ENCODE results near the gene ATP8B3.
"Not testable (repeated sequence)": the region's sequence is repeated elsewhere in the genome, so short reads cannot be mapped to it uniquely, and the experiment has no call there.

The ATP8B3 gene

DNA sequence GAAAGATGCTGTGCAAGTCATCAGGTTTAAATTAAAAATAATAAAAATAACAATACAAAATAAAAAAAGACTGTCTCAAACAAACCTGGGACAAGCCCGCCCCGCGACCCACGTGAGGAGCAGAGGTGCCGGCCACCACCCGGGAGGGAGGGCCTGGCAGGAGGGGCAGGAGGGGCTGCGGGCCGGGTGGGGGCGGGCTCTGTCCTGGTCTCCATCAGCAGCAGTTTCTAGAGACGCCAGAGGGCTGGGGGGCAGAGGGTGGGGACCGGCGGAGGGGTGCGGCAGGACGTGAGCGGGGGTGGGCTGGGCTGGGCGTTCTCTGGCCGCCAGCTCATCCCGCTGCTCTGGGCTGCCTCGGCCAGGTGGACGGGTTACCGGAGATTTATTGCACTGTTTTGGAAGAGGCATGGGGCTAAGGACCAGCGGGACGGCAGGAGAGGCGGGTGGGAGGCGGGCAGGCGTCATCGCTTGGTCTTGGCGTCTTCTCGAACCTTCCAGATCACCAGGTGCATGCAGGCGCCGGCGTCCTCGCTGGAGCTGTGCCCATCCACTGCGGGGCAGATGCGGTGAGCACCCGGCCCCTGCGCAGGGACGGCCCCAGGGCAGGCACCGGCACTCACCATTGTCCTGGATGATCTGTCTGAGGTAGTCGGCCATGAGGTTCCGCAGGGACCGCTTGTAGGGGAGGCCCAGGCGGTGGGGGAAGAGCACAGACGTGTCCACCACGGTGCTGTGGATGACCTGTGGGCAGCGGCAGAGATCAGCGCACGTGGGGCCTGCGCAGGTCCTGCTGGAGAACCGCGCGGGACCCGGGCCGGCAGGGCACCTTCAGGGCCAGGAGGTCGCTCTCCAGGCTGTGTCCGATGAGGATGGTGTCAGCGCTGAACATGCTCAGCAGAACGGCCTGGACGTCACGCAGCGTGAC lies 3.8 kb upstream of the ATP8B3 start:
- DNase-seq (ENCODE audit: low read depth, low spot score), result no peak

DNA sequence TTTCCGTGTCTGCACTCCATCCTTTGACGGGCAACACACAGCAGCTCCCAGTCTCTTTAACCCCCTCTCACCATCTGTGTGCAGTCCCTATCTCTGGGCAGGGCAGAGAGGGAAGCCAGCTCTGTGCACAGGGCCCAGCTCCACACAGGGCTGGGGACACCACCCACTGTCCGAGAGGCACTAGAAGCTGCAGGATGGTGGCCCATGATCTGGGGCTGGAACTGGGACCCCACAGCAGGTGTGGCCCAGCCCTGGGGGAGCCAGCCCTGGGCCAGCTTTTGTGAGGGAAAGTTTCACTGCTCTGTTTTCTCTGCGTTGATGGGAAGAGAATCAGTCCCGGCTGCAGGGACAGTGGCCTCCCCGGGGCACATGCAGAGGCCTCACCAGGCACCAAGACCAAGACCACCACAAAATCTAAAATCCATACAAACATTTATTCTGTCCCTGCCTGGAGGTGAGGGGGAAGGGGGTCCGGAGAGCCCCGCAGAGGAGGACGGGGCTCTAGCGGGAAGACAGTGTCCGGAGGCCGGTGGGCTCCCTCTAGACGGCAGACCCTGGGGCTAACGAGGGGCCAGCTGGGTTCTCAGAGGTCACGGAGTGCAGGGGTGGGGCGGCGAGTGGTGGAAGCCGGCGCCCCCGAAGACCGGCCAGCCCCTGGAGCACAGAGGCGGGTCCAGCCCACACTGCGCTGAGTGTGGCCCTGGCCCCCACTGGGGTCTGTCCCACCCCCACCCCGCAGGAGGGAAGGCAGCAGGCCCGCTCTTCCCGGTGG lies 2.9 kb upstream of the ATP8B3 start:
- DNase-seq (ENCODE audit: low read depth, low spot score), result no peak

DNA sequence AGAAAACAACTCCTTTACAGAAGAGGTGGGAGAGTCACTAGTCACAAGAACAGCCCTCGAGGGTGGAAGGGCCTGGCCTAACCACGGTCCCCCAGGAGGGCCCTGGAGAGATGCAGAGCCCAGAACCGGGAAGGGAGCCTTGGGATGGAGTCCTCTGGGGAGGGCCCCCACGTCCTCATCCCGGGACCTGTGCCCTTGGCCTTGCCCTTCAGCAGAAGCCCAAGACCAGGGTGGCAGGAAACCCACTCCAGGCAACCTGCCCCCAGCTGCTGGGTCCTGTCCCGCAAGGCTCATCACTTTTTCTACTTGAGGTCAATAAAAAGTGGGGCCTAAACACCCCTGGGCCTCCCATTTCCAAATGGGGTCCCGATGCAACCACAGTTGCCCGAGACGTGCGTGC lies 2.3 kb upstream of the ATP8B3 start:
- DNase-seq (ENCODE audit: low read depth, low spot score), result no peak

DNA sequence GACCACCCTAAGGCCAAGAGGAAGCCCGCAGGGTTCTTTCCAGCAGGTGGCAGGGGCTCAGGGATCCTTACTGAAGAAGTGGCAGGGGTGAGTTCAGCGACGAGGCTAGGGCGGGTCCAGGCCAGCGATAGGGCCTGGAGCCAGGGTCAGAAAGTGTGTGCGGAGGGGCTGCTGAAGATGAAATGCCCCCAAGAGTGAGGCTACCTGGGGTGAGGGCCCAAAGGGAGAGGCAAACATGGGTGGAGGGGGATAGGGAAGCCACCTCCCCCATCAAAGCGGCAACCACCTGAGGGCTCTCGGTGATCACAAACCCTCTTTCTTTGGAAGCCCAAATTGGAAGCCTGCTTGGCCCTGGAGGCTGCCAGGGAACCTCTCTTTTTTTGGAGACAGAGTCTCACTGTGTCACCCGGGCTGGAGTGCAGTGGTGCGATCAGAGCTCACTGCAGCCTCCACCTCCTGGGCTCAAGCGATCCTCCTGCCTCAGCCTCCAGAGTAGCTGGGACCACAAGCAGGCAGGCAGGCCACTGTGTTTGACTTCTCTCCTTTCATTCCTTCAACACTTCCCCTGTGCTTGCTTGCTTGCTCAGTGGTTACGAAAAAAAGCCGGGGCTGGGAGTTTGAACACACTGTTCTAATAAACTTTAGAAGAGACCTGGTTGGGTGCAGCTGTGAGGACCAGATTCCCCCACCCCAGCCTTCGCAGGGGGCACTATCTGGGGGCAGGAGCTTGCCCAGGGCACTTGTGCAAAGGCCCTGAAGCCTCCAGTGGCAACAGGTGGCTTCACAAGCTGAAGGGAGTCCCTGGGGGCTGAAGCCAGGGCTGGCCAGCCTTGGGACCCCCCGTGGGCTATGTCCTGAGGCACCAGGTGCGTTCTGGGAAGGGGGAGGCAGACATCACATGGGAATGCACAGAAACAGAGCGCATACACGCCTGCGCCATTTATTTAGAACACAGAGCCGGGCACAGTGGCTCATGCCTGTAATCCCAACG lies 1.4 kb upstream of the ATP8B3 start:
- no peak for DNase-seq (ENCODE audit: low read depth, low spot score)

DNA sequence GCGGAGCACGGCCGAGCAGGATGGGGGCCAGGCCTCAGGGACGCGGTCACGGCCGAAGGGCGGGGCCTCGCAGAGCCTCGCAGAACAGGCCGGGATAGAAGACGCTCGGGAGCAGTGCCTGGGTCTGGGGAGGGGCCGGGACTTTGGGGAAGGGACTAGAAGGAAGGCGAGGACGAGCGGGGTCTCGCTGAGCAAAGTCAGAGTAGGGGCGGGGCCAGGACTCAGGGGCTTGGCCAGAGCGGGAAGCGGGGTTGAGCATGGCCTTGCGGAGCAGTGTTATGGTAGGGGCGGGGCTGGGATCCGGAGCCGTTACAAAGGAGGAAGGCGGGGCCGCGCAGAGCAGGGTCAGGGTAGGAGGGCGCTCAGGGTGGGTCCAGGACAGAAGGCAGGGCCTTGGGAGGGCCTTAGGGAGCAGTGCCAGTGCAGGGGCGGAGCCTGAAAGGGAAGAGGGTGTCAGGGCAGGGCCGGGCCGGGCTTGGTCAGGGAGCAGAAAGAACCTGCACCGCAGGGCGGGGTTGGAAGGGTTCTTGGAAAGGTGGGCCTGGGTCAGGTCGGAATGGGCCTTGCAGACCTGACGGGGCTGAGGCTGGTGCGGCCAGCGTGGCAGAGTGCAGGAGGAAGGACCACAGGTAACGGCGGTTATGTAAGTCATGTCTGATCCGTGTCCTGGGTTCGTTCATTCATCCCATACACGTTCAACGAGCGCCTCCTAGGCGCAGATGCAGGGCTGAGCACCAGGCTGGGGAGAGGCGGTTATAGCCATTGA lies 533 bp upstream of the ATP8B3 start:
- DNase-seq (ENCODE audit: low read depth, low spot score), result peak; percentile 71

DNA sequence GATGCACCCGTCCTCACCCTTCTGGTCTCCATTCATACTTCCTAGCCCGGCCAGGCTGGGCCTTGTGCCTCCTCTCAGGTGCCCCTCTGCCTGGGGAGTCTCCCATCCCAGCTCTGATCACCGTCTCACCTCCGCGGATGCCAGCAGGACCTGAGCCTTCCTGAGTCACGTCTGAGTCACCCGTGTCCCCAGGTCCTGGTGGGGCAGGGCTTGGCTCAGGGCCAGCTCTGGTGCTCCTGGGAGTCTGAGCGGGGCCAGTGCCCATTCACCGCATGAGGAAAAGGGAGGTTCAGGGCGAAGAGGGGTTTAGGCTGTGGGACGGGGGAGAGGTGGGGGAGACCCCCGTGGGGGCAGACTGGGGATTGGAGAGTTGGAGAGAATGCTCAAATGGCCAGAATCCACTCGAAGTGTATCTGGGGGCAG lies 593 bp downstream of the ATP8B3 start:
- no peak for DNase-seq (ENCODE audit: low read depth, low spot score)

DNA sequence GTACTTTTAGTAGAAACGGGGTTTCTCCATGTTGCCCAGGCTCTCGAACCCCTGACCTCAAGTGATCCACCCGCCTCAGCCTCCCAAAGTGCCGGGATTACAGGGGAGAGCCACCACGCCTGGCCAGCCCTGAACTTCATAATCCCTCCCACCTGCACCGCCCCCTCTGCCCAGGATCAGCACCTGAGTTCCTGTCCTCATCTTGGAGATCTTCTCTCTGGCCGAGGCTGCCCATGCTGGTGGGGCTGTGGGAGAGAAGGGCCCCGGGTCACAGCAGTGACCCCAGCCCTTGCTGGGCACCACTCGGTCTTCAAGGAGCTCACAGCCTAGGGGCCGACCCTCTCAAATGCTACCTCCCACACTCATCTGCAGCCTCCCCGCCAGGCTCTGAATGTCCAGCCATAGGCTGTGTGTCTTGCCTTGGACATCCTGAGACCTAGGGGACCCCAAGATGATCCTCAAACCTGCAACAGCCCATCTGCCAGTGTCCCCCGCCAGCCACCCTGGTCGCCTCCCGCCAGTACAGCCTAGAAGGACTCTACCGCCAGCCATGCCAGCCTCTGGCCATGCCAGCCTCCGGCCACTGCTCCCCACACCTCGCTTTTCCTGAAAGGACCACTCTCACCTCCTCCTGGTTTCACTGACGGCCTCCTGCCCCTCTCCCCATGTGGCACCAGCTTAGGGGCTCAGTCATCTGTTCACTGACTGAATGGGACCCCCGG lies 1.5 kb downstream of the ATP8B3 start:
- no peak for DNase-seq (ENCODE audit: low read depth, low spot score)

DNA sequence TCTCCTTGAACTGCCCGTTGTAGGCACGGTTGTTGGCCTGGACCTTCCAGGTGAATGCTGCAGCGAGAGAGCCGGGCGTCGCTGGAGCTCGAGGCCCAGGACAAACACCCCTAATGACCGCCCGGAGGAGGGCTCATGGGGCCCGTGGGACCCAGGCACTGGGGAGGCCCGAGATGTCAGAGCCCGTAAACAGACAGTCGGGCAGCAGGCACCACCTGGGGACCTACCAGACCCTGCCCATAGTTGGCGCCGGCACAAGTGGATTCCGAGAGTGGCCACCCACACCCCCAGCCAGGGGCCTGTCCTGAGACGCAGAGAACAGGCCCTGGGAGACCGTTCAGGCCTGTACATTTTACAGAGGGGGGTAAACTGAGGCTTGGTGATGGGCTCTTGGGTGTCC lies 2.4 kb downstream of the ATP8B3 start:
- DNase-seq (ENCODE audit: low read depth, low spot score), result no peak

DNA sequence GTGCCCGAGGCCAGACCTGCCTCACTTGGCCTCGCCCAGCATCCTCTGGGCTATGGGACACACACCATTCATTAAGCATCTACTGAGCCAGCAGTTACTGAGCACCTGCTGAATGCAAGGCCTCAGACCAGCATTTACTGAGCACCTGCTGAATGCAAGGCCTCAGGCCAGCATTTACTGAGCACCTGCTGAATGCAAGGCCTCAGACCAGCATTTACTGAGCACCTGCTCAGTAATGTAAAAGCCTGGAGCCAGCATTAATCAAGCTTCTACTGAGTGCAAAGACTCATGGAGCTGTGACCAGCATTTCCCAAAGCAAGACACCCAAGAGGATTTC lies 3.7 kb downstream of the ATP8B3 start:
- DNase-seq (ENCODE audit: low read depth, low spot score), result no peak

DNA sequence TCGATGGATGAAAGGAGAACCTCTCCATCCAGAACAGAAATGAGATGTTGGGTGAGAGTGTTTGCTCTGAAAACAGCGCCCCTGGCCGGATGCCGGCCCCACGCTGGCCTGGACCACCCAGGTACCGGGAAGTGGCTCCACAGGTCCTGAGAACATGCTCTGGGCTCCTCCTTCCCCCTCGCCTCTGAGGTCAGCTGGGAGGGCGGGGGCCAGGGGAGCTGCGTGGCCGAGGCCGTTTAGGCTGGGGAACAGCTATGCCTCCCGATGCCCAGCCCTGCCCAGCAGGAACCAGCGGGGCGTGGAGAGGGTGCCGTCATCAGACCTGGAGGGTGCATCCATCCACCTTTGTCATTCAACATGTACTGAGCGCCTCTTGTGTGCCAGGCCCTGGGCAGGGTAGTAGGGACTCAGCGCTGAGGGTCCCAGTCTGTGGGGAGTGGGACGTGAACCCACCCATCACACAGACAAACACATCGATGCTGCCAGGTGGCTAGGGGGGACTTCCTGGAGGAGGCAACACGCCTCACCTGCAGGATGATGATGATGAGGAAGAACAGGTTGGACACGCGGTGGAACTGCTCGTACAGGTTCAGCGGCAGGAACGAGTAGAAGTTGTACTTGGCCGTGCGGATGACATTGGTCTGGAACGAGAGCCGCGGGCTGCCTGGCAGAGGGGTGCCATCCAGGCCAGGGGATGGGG lies 4.2 kb downstream of the ATP8B3 start:
- DNase-seq (ENCODE audit: low read depth, low spot score), result no peak

DNA sequence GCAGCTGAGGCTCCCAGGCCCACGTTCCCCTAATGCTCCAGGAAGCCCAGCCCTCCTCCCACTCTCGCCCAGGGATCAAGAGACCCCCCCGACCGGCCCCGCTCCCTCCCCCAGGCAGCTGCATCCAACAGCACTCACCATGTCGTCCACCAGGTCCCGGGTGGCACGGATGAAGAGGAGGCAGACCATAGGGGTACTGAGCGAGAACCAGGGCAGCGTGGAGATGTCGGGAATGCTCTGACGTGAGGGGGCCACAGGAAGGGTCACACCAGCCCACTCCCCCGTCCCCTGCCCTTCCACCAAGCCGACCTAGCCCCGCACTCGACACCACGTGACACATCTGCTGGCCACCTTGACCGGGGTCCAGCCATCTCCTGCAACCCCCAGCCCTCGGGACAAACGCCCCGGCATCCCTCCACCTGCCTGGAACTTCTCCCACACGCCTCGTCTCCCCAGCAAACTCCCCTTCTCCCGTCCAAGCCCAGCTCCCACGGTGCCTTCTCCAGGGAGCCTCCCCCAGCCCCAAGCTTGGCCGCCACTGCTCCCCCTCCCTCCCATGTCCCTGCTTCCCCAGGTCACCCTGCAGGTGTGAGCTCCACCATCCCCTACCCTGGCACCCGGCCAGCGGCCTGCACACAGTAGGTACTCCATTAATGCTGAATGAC lies 4.9 kb downstream of the ATP8B3 start:
- no peak for DNase-seq (ENCODE audit: low read depth, low spot score)

DNA sequence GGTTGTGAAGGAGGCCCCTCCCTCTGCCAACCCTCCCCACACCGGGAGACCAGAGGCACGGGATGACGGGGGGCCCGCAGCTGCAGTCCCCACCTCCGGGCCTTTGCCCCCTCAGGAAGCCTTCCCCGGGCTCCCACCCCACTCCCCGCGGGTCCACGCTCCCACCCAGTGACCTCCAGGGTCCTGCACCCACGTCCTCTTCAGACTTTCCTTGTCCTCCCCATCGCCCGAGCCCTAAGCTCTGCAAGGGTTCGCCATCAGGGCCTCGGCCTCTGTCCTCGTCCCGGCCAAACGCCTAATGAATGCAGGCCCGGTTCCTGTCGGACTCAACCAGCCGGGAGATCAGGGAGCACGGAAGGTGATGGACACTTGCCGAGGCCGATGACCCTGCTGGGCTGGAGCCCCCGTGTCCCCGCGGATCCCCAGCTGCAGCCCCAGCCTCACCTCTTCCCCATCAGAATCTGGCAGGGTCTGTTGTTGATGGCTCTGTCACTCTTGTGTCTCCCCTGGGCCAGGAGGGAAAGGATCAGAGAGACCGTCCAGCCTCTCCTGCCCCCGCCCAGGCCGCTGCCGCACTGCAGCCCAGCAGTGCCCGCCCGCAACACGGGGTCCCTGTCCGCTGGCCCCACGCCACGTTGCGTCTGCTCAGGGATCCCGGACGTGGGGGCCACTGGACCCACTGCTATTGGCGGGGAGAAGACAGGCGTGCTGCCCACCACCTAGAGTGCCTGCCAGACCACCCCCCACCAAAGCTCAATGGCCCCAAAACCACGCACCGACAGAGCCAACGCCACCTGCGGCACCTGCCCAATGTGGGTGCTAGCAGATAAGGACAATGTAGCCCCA lies 5.7 kb downstream of the ATP8B3 start:
- DNase-seq (ENCODE audit: low read depth, low spot score), result no peak

DNA sequence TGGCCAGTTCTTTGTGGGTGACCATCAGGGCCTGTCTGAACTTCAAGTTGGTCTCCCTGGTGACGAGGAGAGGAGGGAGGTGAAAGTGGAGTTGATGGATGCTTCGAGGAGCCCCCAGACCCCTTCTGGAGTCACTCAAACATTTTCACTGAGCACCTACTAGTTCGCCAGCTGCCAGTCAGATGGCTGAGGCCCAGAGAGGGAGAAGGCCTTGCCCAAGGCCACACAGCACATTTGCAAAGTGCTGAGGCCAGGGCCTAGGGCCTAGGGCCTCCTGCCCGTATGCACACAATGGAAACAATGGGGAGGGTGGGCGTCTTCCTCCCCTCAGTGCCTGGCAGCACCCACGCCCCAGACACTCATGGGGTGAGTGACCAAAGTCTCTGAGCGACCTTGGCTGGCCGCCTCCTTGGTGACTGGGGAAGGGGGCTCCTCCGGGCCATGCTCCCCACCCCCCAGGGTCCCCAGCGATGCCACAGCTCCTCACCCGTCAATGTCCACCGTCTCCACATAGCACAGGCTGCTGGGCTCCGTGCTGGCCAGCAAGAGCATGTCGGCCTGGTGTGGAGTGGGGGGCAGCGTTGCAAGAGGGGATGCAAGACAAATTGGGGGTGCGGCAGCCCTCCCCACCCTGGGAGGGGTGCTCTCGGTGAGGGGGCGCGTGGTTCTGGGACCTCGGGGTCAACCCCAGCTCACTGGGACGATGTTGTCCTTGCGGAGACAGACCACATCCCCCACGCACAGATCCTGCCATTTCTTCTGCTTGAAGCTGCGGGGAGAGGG lies 6.5 kb downstream of the ATP8B3 start:
- no peak for DNase-seq (ENCODE audit: low read depth, low spot score)

DNA sequence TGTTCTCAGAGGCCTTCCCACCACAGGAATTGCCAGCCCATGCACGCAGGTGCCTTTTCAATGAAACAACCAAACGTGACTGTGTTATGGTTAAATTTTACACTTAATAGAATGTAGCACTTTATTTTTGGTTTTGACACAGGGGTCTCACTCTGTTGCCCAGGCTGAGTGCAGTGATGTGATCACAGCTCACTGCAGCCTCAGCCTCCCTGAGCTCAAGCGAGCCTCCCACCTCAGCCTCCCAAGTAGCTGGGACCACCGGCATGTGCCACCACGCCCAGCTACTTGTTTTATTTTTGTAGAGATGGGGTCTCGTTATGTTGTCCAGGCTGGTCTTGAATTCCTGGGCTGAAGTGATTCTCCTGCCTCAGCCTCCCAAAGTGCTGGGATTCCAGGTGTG lies 7.2 kb downstream of the ATP8B3 start:
- no peak for DNase-seq (ENCODE audit: low read depth, low spot score)

DNA sequence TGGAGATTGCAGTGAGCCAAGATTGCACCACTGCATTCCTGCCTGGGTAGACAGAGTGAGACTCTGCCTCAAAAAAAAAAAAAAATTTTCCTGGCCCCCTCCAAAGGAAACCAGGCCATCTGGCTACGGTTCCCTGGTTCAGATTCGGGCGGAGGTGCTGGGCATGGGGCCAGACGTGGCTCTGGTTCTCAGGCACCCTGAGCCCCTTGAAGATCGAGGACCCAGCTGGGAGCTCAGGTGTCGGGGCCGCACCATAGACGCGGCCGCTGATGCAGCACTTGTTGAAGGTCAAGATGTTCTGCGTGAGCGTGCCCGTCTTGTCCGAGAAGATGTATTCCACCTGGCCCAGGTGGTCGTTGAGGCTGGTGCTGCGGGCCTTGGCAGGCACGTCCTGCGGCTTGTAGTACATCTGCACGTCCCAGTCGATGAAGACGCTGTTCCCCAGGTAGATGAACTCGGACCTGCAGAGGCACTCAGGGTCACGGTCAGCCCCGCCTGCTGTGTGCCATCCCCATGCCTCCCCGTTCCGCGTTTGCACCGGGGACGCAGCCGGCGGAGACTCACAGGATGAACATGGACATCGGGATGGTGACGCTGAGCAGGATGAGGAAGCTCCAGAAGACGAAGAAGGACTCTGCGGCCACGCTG lies 12.3 kb downstream of the ATP8B3 start:
- DNase-seq (ENCODE audit: low read depth, low spot score), result no peak

DNA sequence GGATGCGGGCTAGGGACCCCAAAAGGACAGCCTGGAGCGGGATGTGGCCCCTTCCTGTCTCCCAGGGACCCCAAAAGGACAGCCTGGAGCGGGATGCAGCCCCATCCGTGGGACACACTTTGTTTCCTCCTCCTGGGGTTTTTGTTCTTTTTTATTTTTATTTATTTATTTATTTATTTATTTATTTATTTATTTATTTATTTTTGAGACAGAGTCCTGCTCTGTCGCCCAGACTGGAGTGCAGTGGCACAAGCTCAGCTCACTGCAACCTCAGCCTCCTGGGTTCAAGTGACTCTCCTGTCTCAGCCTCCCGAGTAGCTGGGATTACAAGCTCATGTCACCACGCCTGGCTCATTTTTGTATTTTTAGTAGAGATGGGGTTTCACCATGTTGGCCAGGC lies 14.8 kb downstream of the ATP8B3 start:
- not testable (repeated sequence) for DNase-seq (ENCODE audit: low read depth, low spot score)

Measured in iPS DF 19.7 (cell line).